Measurements from ENCODE around the gene HCN4. TPM values are rescaled to one million over a fixed set of nuclear protein-coding genes. Genes with fewer than 3 reads are reported as not detected.

HCN4 gene
- total RNA-seq, 1 experiment from 2014 or later: 10.5 TPM

- no peak for TF ChIP-seq ZBTB21 (CRISPR knock-in tag; IDR thresholded peaks at IDR 0.05; ENCODE audit: borderline replicate concordance)
- TF ChIP-seq ZNF281 (CRISPR knock-in tag; IDR thresholded peaks at IDR 0.05): no peak
- no peak for TF ChIP-seq ZNF423 (CRISPR knock-in tag; IDR thresholded peaks at IDR 0.05)
- no peak for TF ChIP-seq ZNF121 (CRISPR knock-in tag; IDR thresholded peaks at IDR 0.05)
- no peak for TF ChIP-seq ATF6 (CRISPR knock-in tag; IDR thresholded peaks at IDR 0.05)
- TF ChIP-seq CDX4 (CRISPR knock-in tag; IDR thresholded peaks at IDR 0.05; ENCODE audit: borderline replicate concordance): no peak
- TF ChIP-seq ZMAT4 (CRISPR knock-in tag; IDR thresholded peaks at IDR 0.05): no peak
These were observed 4.7 kb downstream of the HCN4 start (continued) for GRCh38 chr15:73364070-73364469.

- Mint-ChIP-seq H3K4me3 (no peak overlapping the region), H3K27me3 (ENCODE audit: low read depth) (peaks cover 19% of the 10 kb centered on the region), H3K4me1 (peaks cover 47% of the 10 kb centered on the region), H3K27ac (no peak overlapping the region), H3K9me3 (no peaks in the 10 kb centered on the region), H3K36me3 (no peaks in the 10 kb centered on the region)
- CTCF ChIA-PET: interaction anchor here (0.5 to 1.9 kb wide), 5 partner anchors 38 to 568 kb away, joined by 3 to 6 read pairs (median 5); no protein-coding TSS in a partner anchor
- POLR2A ChIA-PET: interaction anchor here (1.2 kb wide), 1 partner anchor 44 kb away, joined by 3 read pairs; no protein-coding TSS in a partner anchor
- ATAC-seq (peak; percentile 38), DNase-seq (ENCODE audit: low spot score) (peak; percentile 38)
- no peak for TF ChIP-seq ZNF138 (CRISPR knock-in tag; conservative IDR thresholded peaks at IDR 0.05)
- no peak for TF ChIP-seq ZNF317 (CRISPR knock-in tag; IDR thresholded peaks at IDR 0.05; ENCODE audit: borderline replicate concordance, low read depth)
- no peak for TF ChIP-seq ZNF219 (CRISPR knock-in tag; IDR thresholded peaks at IDR 0.05; ENCODE audit: borderline replicate concordance)
- no peak for TF ChIP-seq SOX15 (CRISPR knock-in tag; IDR thresholded peaks at IDR 0.05)
- TF ChIP-seq ZNF512 (CRISPR knock-in tag; IDR thresholded peaks at IDR 0.05; ENCODE audit: borderline replicate concordance): no peak
- TF ChIP-seq AFF4 (CRISPR knock-in tag; IDR thresholded peaks at IDR 0.05; ENCODE audit: borderline replicate concordance): no peak
- TF ChIP-seq HMGXB4 (CRISPR knock-in tag; IDR thresholded peaks at IDR 0.05): no peak
- TF ChIP-seq PREB (CRISPR knock-in tag; IDR thresholded peaks at IDR 0.05; ENCODE audit: borderline replicate concordance): no peak
- TF ChIP-seq ZNF396 (CRISPR knock-in tag; IDR thresholded peaks at IDR 0.05; ENCODE audit: borderline replicate concordance): no peak
- no peak for TF ChIP-seq MYBL2 (CRISPR knock-in tag; IDR thresholded peaks at IDR 0.05)
These were observed 5.9 kb downstream of the HCN4 start for GRCh38 chr15:73362900-73363299.

All from WTC11 (cell line).